SJSA1 (cell line): ENCODE data around the gene TMEM213. TPM values are rescaled to one million over a fixed set of nuclear protein-coding genes. Genes with fewer than 3 reads are reported as not detected.

Experiments used
- DNase-seq, 2 experiments: peaks; one replicate each; pipeline ENCODE4 v3.0.0-alpha.2; 2015 to 2020; ENCODE audit warnings: low spot score in 2 of 2, low read depth in 1 of 2
- H3K27ac ChIP-seq: fragments of 250-450 bp; sonication (Bioruptor Pico); 2 replicates; pipeline ENCODE4 v1.5.1; 2020; ENCODE audit warnings: mild to moderate bottlenecking, moderate library complexity
- H3K27me3 ChIP-seq: fragments of 250-450 bp; sonication (Bioruptor Pico); replicated peaks from 2 replicates; pipeline ENCODE4 v1.5.1; 2020; ENCODE audit warnings: mild to moderate bottlenecking, moderate library complexity
- H3K36me3 ChIP-seq: fragments of 250-450 bp; sonication (Bioruptor Pico); 2 replicates; pipeline ENCODE4 v1.5.1; 2020; ENCODE audit warnings: mild to moderate bottlenecking
- H3K4me1 ChIP-seq: fragments of 250-450 bp; sonication (Bioruptor Pico); replicated peaks from 2 replicates; pipeline ENCODE4 v1.6.1; 2021; ENCODE audit warnings: mild to moderate bottlenecking
- H3K4me3 ChIP-seq: fragments of 250-450 bp; sonication (Bioruptor Pico); 2 replicates; pipeline ENCODE4 v1.5.1; 2020; ENCODE audit warnings: mild to moderate bottlenecking
- H3K9me3 ChIP-seq: fragments of 250-450 bp; sonication (Bioruptor Pico); replicated peaks from 2 replicates; pipeline ENCODE4 v1.5.1; 2020; ENCODE audit warnings: mild to moderate bottlenecking
- total RNA-seq: library from RNA; depleted of rRNA; stranded (reverse); fragments of >200 nt; shearing (Covaris generic); gene quantifications from 2 replicates; pipeline ENCODE4 v1.2.3, GENCODE V29; 2014; rRNA removed

The TMEM213 gene
- total RNA-seq, 1 experiment from 2014 or later: not detected

GRCh38 chr7:138879356-138879755 lies 81.6 kb downstream of the TMEM213 start:
- no peaks in the 10 kb centered on the region for H3K9me3 ChIP-seq
- H3K4me1 ChIP-seq: peaks cover 16% of the 10 kb centered on the region
- no peaks in the 10 kb centered on the region for H3K27me3 ChIP-seq
- DNase-seq: no peak
- no peak overlapping the region for H3K4me3 ChIP-seq
- H3K36me3 ChIP-seq: no peaks in the 10 kb centered on the region
- H3K27ac ChIP-seq: no peak overlapping the region

- Histone ChIP-seq H3K4me1 (peaks cover 8% of the 10 kb centered on the region), H3K27ac (no peak overlapping the region)
Measured at GRCh38 chr7:138880881-138881578, 83.2 kb downstream of the TMEM213 start.

DNA sequence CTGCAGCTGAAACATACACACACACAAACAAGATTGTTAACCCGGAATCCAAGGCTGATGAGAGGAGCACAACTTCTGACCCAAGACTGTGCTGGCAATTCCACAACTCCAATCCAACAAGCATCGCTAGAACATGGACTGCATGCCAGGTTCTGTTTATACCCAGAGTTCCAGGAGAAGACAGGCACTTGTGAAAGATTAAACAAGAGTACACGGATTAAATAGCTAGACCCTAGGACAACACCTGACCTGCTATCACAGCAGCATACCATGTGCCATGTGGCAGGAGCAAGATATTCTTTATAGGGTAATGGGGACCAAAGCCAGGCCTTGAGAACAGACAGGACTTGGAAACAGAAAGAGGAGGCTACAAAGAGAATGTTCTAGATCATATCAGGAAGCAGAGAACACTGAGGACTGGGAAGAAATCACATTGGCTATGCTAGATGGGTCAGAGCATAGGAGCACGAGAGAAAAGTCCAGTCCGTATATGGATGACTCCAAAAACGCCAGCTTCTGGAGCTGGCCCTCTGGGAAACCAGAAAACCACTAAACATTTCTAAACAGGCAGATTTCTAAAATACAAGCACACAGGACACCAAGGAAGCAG lies 83.9 kb downstream of the TMEM213 start:
- H3K9me3 ChIP-seq: no peaks in the 10 kb centered on the region
- no peaks in the 10 kb centered on the region for H3K27me3 ChIP-seq
- H3K36me3 ChIP-seq: no peaks in the 10 kb centered on the region
- peaks cover 2% of the 10 kb centered on the region for H3K4me1 ChIP-seq
- no peak for DNase-seq
- H3K4me3 ChIP-seq: no peak overlapping the region
- H3K27ac ChIP-seq: no peak overlapping the region

More at GRCh38 chr7:138880881-138881578, 83.2 kb downstream of the TMEM213 start:
- no peaks in the 10 kb centered on the region for H3K36me3 ChIP-seq
- no peaks in the 10 kb centered on the region for H3K9me3 ChIP-seq
- DNase-seq: no peak
- no peaks in the 10 kb centered on the region for H3K27me3 ChIP-seq
- H3K4me3 ChIP-seq: no peak overlapping the region

GRCh38 chr7:138882249-138882648 lies 84.5 kb downstream of the TMEM213 start:
- DNase-seq: no peak
- Histone ChIP-seq H3K9me3 (no peaks in the 10 kb centered on the region), H3K27ac (no peak overlapping the region)

DNA sequence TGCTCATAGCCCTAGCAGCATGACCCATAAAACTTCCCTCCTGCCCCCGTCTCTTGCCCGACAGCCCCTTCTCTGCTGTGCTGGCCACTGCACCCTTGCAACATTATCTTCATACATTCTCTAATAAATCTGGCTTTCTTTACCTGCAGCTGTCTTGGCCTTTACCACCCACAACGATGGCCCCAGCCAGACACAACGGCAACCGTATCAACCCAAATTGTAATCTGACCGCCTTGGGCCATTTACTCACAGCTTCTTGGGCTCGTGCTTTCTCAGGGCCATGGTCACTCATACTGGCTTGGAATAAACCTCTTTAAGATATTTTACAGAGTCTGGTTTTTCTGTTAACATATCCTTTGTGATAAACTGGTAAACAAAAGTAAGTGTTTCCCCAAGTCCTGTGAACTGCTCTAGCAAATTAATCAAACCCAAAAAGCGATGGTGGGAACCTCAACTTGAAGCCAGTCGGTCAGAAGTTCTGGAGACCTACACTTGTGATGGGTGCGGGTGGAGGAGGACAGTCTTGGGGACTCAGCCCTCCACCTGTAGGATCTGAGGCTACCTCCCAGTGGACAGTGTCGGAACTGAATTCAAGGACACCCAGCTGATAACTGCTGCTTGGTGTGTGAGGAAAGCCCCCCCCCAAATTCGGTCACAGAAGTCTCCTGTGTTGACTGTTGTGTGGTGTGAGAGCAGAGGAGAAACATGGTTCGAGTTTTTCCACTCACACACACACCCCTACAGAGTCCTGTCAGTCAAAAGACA lies 87.8 kb downstream of the TMEM213 start:
- no peak for DNase-seq
- Histone ChIP-seq H3K27ac (no peak overlapping the region), H3K27me3 (no peaks in the 10 kb centered on the region), H3K4me3 (no peak overlapping the region), H3K4me1 (peaks cover 15% of the 10 kb centered on the region), H3K36me3 (no peaks in the 10 kb centered on the region), H3K9me3 (no peaks in the 10 kb centered on the region)

More at GRCh38 chr7:138882249-138882648, 84.5 kb downstream of the TMEM213 start:
- no peak overlapping the region for H3K4me3 ChIP-seq
- H3K36me3 ChIP-seq: no peaks in the 10 kb centered on the region
- H3K27me3 ChIP-seq: no peaks in the 10 kb centered on the region
- no peaks in the 10 kb centered on the region for H3K4me1 ChIP-seq

DNA sequence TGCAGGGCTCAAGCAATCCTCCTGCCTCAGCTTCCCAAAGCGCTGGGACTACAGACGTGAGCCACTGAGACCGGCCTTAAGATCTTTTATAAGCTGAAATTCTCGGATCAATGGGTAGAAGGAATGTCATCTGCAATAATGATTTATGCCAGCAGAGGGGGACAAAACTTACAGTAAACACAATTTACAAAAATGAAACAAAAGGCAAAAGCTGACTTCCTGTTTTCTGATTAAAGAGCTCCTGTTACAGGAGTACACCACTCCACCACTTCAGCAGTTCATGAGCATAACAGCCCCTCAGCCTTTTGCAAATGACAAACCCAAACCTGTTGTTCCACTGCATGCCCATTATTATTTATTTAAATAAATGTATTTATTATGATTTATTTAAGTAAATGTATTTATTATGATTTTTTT lies 88.7 kb downstream of the TMEM213 start:
- Histone ChIP-seq H3K4me1 (peaks cover 24% of the 10 kb centered on the region), H3K27me3 (no peaks in the 10 kb centered on the region), H3K36me3 (no peaks in the 10 kb centered on the region), H3K4me3 (no peak overlapping the region), H3K9me3 (no peaks in the 10 kb centered on the region), H3K27ac (0 out of 2 replicates have a peak overlapping the region, but pooled peaks have one; percentile 7)
- peak in 1 of 2 experiments; percentile 53 for DNase-seq

DNA sequence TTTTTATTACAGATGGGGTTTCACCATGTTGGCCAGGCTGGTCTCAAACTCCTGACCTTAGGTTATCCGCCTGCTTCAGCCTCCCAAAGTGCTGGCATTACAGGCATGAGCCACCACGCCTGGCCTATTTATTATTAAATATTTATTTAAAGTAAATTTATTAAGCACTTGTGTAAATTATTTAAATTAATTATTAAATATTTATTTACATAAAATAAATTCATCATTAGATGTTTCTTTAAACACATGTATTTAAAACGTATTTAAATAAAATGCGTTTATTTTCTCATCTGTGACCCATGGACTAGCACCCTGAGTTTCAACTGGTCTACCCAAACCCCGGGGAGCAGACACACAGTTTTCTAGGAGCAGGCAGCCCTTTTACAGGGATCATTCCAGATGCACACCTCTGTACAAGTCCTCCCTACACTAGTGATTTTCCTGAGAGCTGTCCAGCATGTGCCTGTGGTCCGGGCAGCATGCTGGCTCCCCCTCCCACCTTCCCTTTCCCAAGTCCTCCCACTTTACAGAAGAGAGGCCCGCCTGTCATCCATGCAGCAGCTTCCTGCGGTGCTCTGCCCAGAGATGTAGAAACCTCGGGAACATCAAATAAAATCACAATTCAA lies 89.4 kb downstream of the TMEM213 start:
- Histone ChIP-seq H3K4me1 (peaks cover 31% of the 10 kb centered on the region), H3K9me3 (no peaks in the 10 kb centered on the region), H3K4me3 (no peak overlapping the region), H3K27me3 (no peaks in the 10 kb centered on the region), H3K27ac (0 out of 2 replicates have a peak overlapping the region, but pooled peaks have one; percentile 7), H3K36me3 (no peaks in the 10 kb centered on the region)
- DNase-seq: no peak

Other genes with a start within 250 kb of the TMEM213 start
- gene SVOPL, start 96.6 kb upstream of the TMEM213 start, total RNA-seq: not detected in 2 replicates
- gene ATP6V0A4, start 202 bp downstream of the TMEM213 start, total RNA-seq: 0.21 TPM in 1 of 2 replicates, not detected in the other
- gene KIAA1549, start 183.4 kb downstream of the TMEM213 start, total RNA-seq: 0.75 and 0.95 TPM in 2 replicates
- 7.5 and 15.2 TPM in 2 replicates for gene ZC3HAV1L, start 238.0 kb downstream of the TMEM213 start, total RNA-seq